Uterus (tissue), 2 donors: Measurements from ENCODE around the gene DEAF1.

Source experiments
- POLR2A ChIP-seq, 2 donors: fragments of 450-650 bp; IDR thresholded peaks; one replicate each; pipeline ENCODE4 v1.6.1; 2016; ENCODE audit warnings: antibody characterized with exemption in 2 of 2, mild to moderate bottlenecking in 1 of 2, moderate library complexity in 1 of 2
- TF ChIP-seq, protein P1 (sequence below), 4 experiments: fragments of 200-600 bp in 2 of 4; fragments of 450-650 bp in 2 of 4; sonication (generic) in 2 of 4; IDR thresholded peaks; one replicate each; pipeline ENCODE4 v1.5.1; 2016 to 2019; ENCODE audit warnings: antibody characterized with exemption in 4 of 4, mild to moderate bottlenecking in 2 of 4, moderate library complexity in 1 of 4

DNA sequence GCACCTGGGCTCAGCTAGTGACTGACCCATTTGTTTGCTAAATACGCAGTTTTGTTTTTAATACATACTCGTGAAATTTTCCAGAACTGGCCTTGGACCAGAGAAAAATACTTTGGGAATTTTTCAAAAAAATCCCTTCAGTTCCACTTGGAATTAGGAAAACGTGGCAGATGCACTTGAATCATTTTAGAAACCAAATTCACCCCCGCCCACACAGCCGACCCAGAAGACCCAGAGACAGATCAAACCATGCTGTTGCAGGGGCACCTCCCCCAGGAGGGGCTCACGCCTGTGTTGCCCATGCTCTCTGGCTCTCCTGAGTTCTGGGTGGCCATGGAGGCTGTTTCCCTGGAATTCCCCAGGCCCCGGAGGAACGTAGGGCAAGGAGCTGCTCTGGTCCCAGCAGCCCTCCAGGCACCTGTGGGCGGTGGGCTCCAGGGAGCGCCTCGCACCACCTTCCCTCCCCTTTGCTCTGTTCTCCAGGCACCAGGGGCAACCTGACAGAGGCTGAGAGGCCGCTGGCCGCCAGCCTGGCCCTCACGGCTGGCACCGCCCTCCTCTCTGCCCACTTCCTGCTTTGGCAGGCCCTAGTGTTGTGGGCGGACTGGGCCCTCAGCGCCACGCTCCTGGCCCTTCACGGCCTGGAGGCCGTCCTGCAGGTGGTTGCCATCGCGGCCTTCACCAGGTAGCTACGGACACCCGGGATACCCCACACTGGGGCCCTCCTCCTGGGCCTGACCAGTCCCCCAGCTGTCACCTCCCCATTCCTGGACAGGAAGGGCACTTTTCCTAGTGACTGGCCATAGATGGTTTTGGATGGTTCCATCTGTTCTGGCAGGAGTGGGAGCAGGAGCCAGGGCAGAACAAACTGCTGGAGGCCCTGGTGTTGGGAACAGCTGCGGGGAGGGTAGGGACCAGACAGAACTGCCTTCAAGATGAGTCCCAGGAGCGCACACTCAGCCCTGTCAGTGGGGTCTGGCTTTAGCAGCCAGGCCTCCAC is 7.7 kb upstream of the DEAF1 start:
- TF ChIP-seq POLR2A (IDR thresholded peaks at IDR 0.05) = no peak
- TF ChIP-seq, protein P1, sequence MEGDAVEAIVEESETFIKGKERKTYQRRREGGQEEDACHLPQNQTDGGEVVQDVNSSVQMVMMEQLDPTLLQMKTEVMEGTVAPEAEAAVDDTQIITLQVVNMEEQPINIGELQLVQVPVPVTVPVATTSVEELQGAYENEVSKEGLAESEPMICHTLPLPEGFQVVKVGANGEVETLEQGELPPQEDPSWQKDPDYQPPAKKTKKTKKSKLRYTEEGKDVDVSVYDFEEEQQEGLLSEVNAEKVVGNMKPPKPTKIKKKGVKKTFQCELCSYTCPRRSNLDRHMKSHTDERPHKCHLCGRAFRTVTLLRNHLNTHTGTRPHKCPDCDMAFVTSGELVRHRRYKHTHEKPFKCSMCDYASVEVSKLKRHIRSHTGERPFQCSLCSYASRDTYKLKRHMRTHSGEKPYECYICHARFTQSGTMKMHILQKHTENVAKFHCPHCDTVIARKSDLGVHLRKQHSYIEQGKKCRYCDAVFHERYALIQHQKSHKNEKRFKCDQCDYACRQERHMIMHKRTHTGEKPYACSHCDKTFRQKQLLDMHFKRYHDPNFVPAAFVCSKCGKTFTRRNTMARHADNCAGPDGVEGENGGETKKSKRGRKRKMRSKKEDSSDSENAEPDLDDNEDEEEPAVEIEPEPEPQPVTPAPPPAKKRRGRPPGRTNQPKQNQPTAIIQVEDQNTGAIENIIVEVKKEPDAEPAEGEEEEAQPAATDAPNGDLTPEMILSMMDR (IDR thresholded peaks at IDR 0.05) = no peak
